Mesenchymal stem cell (in vitro differentiated cells and primary cell): ENCODE data around the gene ADAMTS18.

ENCODE experiments used
- DNase-seq: peaks from one replicate; pipeline ENCODE4 v3.0.0-alpha.2; 2013
- H2AFZ ChIP-seq: one replicate; pipeline ENCODE4 v1.6.1; 2013; ENCODE audit warnings: low read depth, mild to moderate bottlenecking, control low read depth, inconsistent platforms, low read length, moderate library complexity
- H2AK5ac ChIP-seq: 2 replicates; pipeline ENCODE4 v1.6.1; 2013; ENCODE audit warnings: low read length, moderate library complexity, mild to moderate bottlenecking, inconsistent platforms; ENCODE audit not compliant: severe bottlenecking
- H2BK120ac ChIP-seq: one replicate; pipeline ENCODE4 v1.6.1; 2013; ENCODE audit warnings: low read depth, mild to moderate bottlenecking, inconsistent platforms, low read length, moderate library complexity
- H2BK12ac ChIP-seq, 2 experiments: one replicate each; pipeline ENCODE4 v1.6.1; 2013; ENCODE audit warnings: inconsistent platforms in 2 of 2, low read length in 2 of 2, mild to moderate bottlenecking in 2 of 2, moderate library complexity in 2 of 2, control low read depth in 1 of 2
- H2BK15ac ChIP-seq: one replicate; pipeline ENCODE4 v1.6.1; 2013; ENCODE audit warnings: mild to moderate bottlenecking, low read depth, inconsistent platforms; ENCODE audit not compliant: poor library complexity, severe bottlenecking
- H2BK5ac ChIP-seq: 2 replicates; pipeline ENCODE4 v1.6.1; 2013; ENCODE audit warnings: low read depth, mild to moderate bottlenecking, low read length, control low read depth, inconsistent platforms; ENCODE audit not compliant: poor library complexity, severe bottlenecking
- H3K14ac ChIP-seq, 2 experiments: one replicate each; pipeline ENCODE4 v1.6.1; 2013; ENCODE audit warnings: inconsistent platforms in 2 of 2, low read length in 2 of 2, control low read depth in 1 of 2, mild to moderate bottlenecking in 1 of 2, moderate library complexity in 1 of 2
- H3K18ac ChIP-seq, 2 experiments: one replicate each; pipeline ENCODE4 v1.6.1; 2013; ENCODE audit warnings: inconsistent platforms in 2 of 2, low read length in 2 of 2, control low read depth in 1 of 2, low read depth in 1 of 2, mild to moderate bottlenecking in 1 of 2
- H3K23ac ChIP-seq, 2 experiments: one replicate each; pipeline ENCODE4 v1.6.1; 2013; ENCODE audit warnings: inconsistent platforms in 2 of 2, low read length in 2 of 2, mild to moderate bottlenecking in 2 of 2, moderate library complexity in 2 of 2, control low read depth in 1 of 2
- H3K27ac ChIP-seq: 2 replicates; pipeline ENCODE4 v1.5.1; 2013; ENCODE audit warnings: mild to moderate bottlenecking, moderate library complexity, low read length, control low read depth, inconsistent platforms; ENCODE audit not compliant: poor library complexity, severe bottlenecking
- H3K27me3 ChIP-seq, 2 experiments: 2 replicates each; pipeline versions ENCODE4 v1.6.1 to v1.7.0; 2013; ENCODE audit warnings: low read length in 2 of 2, mild to moderate bottlenecking in 2 of 2, moderate library complexity in 2 of 2, control low read depth in 1 of 2, inconsistent platforms in 1 of 2; ENCODE audit not compliant: control insufficient read depth in 1 of 2, insufficient read depth in 1 of 2
- H3K36me3 ChIP-seq, 2 experiments: 2 replicates each; pipeline versions ENCODE4 v1.6.1 to v1.7.0; 2013; ENCODE audit warnings: low read length in 2 of 2, control low read depth in 1 of 2, inconsistent platforms in 1 of 2, low read depth in 1 of 2, mild to moderate bottlenecking in 1 of 2; ENCODE audit not compliant: insufficient read depth in 2 of 2, control insufficient read depth in 1 of 2
- H3K4ac ChIP-seq, 2 experiments: one replicate each; pipeline ENCODE4 v1.6.1; 2013; ENCODE audit warnings: inconsistent platforms in 2 of 2, low read length in 2 of 2, mild to moderate bottlenecking in 2 of 2, moderate library complexity in 2 of 2, control low read depth in 1 of 2, low read depth in 1 of 2
- H3K4me1 ChIP-seq: 2 replicates; pipeline ENCODE4 v1.6.1; 2013; ENCODE audit warnings: low read depth, low read length, control low read depth; ENCODE audit not compliant: control insufficient read depth, insufficient read depth
- H3K4me2 ChIP-seq: 2 replicates; pipeline ENCODE4 v1.6.1; 2013; ENCODE audit warnings: low read length, mild to moderate bottlenecking, inconsistent platforms; ENCODE audit not compliant: poor library complexity, severe bottlenecking
- H3K4me3 ChIP-seq, 2 experiments: 2 replicates each; pipeline versions ENCODE4 v1.5.1 to v1.7.0; 2013; ENCODE audit warnings: low read length in 2 of 2, mild to moderate bottlenecking in 2 of 2, control low read depth in 1 of 2, low read depth in 1 of 2; ENCODE audit not compliant: insufficient read depth in 1 of 2
- H3K79me1 ChIP-seq: replicated peaks from 2 replicates; pipeline ENCODE4 v1.6.1; 2013; ENCODE audit warnings: mild to moderate bottlenecking, control low read depth, low read length, inconsistent platforms; ENCODE audit not compliant: poor library complexity, severe bottlenecking
- H3K9ac ChIP-seq: 2 replicates; pipeline ENCODE4 v1.7.0; 2013; ENCODE audit warnings: mild to moderate bottlenecking, low read length, moderate library complexity
- H3K9me3 ChIP-seq: 2 replicates; pipeline ENCODE4 v1.7.0; 2013; ENCODE audit warnings: mild to moderate bottlenecking, low read length; ENCODE audit not compliant: control insufficient read depth
- H4K8ac ChIP-seq: one replicate; pipeline ENCODE4 v1.6.1; 2013; ENCODE audit warnings: inconsistent platforms, mild to moderate bottlenecking, low read length, moderate library complexity
- H4K91ac ChIP-seq: one replicate; pipeline ENCODE4 v1.6.1; 2013; ENCODE audit warnings: mild to moderate bottlenecking, low read length, inconsistent platforms
- WGBS: methylation state at CpG from one replicate; pipeline ENCODE4 v1.1.7; 2013; ENCODE audit warnings: mixed read lengths; 5-methylcytosine and 5-hydroxymethylcytosine counted together

ADAMTS18 gene

DNA sequence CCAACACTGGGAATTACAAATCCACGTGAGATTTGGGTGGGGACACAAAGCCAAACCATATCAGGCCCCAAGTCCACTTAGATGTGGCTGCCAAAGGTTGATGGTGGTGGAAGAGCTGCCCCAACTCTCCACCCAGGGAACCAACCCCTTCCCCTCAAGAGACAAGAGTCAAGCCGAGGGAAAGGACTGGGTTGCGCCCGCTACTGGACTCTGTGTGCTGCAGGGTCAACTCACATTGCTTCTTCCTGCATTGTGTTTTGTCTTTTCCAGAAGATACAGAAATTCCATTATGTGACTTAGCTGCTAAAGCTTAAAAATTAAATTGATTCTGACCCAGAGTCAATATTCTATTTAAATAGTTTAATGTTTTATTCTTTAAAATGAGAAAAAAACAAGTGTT lies 58.5 kb downstream of the ADAMTS18 start:
- no peak for DNase-seq
- H2BK5ac ChIP-seq: no peak overlapping the region

DNA sequence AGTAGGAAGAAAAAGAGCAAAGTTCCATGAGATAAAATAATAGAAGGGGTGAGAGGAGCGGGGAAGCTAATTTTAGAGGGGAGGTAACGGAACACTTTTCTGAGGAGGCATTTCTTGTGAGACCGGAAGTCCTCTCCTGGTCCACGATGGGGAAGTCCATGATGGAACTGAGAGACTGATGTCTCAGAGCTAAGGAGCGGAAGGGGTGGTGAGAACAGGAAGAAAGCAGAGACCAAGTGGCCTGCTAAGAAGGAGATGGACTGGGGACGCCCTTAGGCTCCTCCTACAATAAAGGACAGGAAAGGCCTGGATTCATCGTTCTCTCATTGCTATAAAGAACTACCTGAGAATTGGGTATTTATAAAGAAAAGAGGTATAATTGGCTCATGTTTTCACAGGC lies 59.4 kb downstream of the ADAMTS18 start:
- 95% methylated on average over 7 of the region's 7 CpGs for WGBS
- no peaks in the 10 kb centered on the region for H3K79me1 ChIP-seq
- no peak overlapping the region for H2BK5ac ChIP-seq
- no peaks in the 10 kb centered on the region for H3K4me1 ChIP-seq
- H3K27me3 ChIP-seq: no peaks in the 10 kb centered on the region
- H2BK15ac ChIP-seq: no peak overlapping the region
- no peak overlapping the region for H3K9ac ChIP-seq
- no peak overlapping the region for H3K14ac ChIP-seq
- DNase-seq: no peak
- no peak overlapping the region for H2AK5ac ChIP-seq
- no peak overlapping the region for H3K18ac ChIP-seq
- no peak overlapping the region for H3K4ac ChIP-seq
- H2BK12ac ChIP-seq: no peak overlapping the region
- H3K4me3 ChIP-seq: no peak overlapping the region
- no peaks in the 10 kb centered on the region for H3K36me3 ChIP-seq
- H3K9me3 ChIP-seq: peaks cover 4% of the 10 kb centered on the region
- no peak overlapping the region for H2BK120ac ChIP-seq
- H2AFZ ChIP-seq: no peak overlapping the region
- no peak overlapping the region for H3K23ac ChIP-seq
- H3K4me2 ChIP-seq: no peak overlapping the region
- H4K8ac ChIP-seq: peak overlapping the region; percentile 41
- H4K91ac ChIP-seq: no peak overlapping the region
- H3K27ac ChIP-seq: no peak overlapping the region

More for the DNA sequence above, 58.5 kb downstream of the ADAMTS18 start:
- Histone ChIP-seq H3K14ac (no peak overlapping the region), H2AK5ac (no peak overlapping the region), H3K4ac (no peak overlapping the region), H3K9ac (no peak overlapping the region), H3K4me2 (no peak overlapping the region), H2BK120ac (no peak overlapping the region), H2BK15ac (no peak overlapping the region), H2BK12ac (no peak overlapping the region), H3K23ac (no peak overlapping the region), H2AFZ (no peak overlapping the region), H3K4me1 (no peaks in the 10 kb centered on the region), H3K27ac (no peak overlapping the region), H3K18ac (no peak overlapping the region), H3K79me1 (no peaks in the 10 kb centered on the region), H4K91ac (no peak overlapping the region), H3K4me3 (no peak overlapping the region), H3K9me3 (peaks cover 3% of the 10 kb centered on the region), H4K8ac (no peak overlapping the region), H3K27me3 (no peaks in the 10 kb centered on the region), H3K36me3 (no peaks in the 10 kb centered on the region)
- WGBS: 73% methylated on average over 3 of the region's 4 CpGs

DNA sequence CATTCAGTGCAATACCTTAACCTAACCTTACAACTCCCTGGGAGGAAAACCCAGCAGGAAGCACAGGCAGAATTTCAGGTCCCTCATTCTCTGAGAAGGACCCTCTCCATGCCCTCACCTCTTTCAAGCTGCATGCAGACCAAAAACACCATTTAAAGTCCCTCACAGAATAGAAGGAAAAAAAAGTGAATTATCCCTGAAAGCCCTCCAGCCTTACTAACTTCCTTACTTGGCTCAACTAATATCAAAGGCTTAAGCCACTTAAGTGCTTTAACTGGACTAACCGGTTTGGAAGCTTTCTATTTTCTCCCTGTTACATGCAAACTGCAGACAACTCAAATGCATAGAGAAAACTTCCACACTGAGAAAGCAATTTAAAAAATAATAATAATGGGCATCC lies 60.5 kb downstream of the ADAMTS18 start:
- Histone ChIP-seq H3K18ac (no peak overlapping the region), H3K9me3 (peaks cover 4% of the 10 kb centered on the region), H3K4me1 (no peaks in the 10 kb centered on the region), H2AK5ac (no peak overlapping the region), H3K14ac (no peak overlapping the region), H2BK5ac (no peak overlapping the region), H3K4me2 (no peak overlapping the region), H3K9ac (no peak overlapping the region), H4K91ac (no peak overlapping the region), H3K4me3 (no peak overlapping the region), H2BK15ac (no peak overlapping the region), H2BK12ac (no peak overlapping the region), H3K27ac (no peak overlapping the region), H2BK120ac (no peak overlapping the region), H4K8ac (no peak overlapping the region), H3K27me3 (no peaks in the 10 kb centered on the region), H3K79me1 (no peaks in the 10 kb centered on the region), H3K4ac (no peak overlapping the region), H2AFZ (no peak overlapping the region), H3K23ac (no peak overlapping the region), H3K36me3 (no peaks in the 10 kb centered on the region)
- DNase-seq: no peak
- WGBS: 43% methylated on average over 1 of the region's 1 CpG

DNA sequence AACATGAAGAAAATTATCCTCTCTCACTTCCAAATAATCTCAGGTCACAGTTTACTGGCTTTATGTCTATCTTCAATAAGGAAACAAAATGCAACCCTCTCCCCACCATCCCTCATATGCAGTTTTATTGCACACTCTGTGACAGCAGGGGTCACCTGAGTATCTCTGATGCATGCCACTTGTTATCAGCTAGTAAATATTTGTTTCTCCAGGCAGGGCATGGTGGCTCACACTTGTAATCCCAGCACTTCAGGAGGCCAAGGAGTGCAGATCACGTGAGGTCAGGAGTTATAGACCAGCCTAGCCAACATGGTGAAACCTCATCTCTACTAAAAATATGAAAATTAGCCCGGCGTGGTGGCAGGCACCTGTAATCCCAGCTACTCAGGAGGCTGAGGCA lies 61.1 kb downstream of the ADAMTS18 start:
- H2BK15ac ChIP-seq: no peak overlapping the region
- H3K79me1 ChIP-seq: no peaks in the 10 kb centered on the region
- H4K8ac ChIP-seq: no peak overlapping the region
- H3K18ac ChIP-seq: no peak overlapping the region
- H3K14ac ChIP-seq: no peak overlapping the region
- H2AK5ac ChIP-seq: no peak overlapping the region
- H2BK12ac ChIP-seq: no peak overlapping the region
- H3K4me2 ChIP-seq: no peak overlapping the region
- no peak overlapping the region for H4K91ac ChIP-seq
- H2BK120ac ChIP-seq: no peak overlapping the region
- H3K9me3 ChIP-seq: peaks cover 4% of the 10 kb centered on the region
- DNase-seq: no peak
- H3K9ac ChIP-seq: no peak overlapping the region
- H2AFZ ChIP-seq: no peak overlapping the region
- H3K27ac ChIP-seq: no peak overlapping the region
- no peak overlapping the region for H3K23ac ChIP-seq
- H3K4ac ChIP-seq: no peak overlapping the region
- H3K4me1 ChIP-seq: no peaks in the 10 kb centered on the region
- no peak overlapping the region for H3K4me3 ChIP-seq
- WGBS: 85% methylated on average over 3 of the region's 3 CpGs
- H3K27me3 ChIP-seq: no peaks in the 10 kb centered on the region
- no peak overlapping the region for H2BK5ac ChIP-seq
- H3K36me3 ChIP-seq: no peaks in the 10 kb centered on the region
